Ishikawa (cell line): Measurements from ENCODE around the gene CLIP4.

Source experiments
- CEBPB ChIP-seq: IDR thresholded peaks from 2 replicates; pipeline ENCODE4 v1.6.1; 2012
- CREB1 ChIP-seq: IDR thresholded peaks from 2 replicates; pipeline ENCODE4 v1.6.1; 2012; ENCODE audit warnings: low read depth
- EGR1 ChIP-seq: IDR thresholded peaks from 2 replicates; pipeline ENCODE4 v1.6.1; 2012
- EP300 ChIP-seq: IDR thresholded peaks from 2 replicates; pipeline ENCODE4 v1.6.1; 2012; ENCODE audit warnings: borderline replicate concordance
- FOXM1 ChIP-seq: IDR thresholded peaks from 2 replicates; pipeline ENCODE4 v1.6.1; 2012; ENCODE audit warnings: low read depth, borderline replicate concordance
- NFIC ChIP-seq: IDR thresholded peaks from 2 replicates; pipeline ENCODE4 v1.6.1; 2012
- RAD21 ChIP-seq: IDR thresholded peaks from 2 replicates; pipeline ENCODE4 v1.6.1; 2012; ENCODE audit warnings: low read depth
- TAF1 ChIP-seq: IDR thresholded peaks from 2 replicates; pipeline ENCODE4 v1.6.1; 2012; ENCODE audit warnings: low read depth, mild to moderate bottlenecking
- TCF12 ChIP-seq: IDR thresholded peaks from 2 replicates; pipeline ENCODE4 v1.6.1; 2012; ENCODE audit warnings: low read depth
- TEAD4 ChIP-seq: IDR thresholded peaks from 2 replicates; pipeline ENCODE4 v1.6.1; 2012
- USF1 ChIP-seq: IDR thresholded peaks from 2 replicates; pipeline ENCODE4 v1.6.1; 2012
- YY1 ChIP-seq: IDR thresholded peaks from 2 replicates; pipeline ENCODE4 v1.6.1; 2012; ENCODE audit warnings: low read depth
- ZBTB7A ChIP-seq: IDR thresholded peaks from 2 replicates; pipeline ENCODE4 v1.6.1; 2012; ENCODE audit warnings: low read depth
- TF ChIP-seq, protein P1 (sequence below): IDR thresholded peaks from 2 replicates; pipeline ENCODE4 v1.6.1; 2012
- TF ChIP-seq, protein P2 (sequence below): IDR thresholded peaks from 2 replicates; pipeline ENCODE4 v1.6.1; 2012; ENCODE audit warnings: low read depth, mild to moderate bottlenecking

CLIP4 gene

DNA sequence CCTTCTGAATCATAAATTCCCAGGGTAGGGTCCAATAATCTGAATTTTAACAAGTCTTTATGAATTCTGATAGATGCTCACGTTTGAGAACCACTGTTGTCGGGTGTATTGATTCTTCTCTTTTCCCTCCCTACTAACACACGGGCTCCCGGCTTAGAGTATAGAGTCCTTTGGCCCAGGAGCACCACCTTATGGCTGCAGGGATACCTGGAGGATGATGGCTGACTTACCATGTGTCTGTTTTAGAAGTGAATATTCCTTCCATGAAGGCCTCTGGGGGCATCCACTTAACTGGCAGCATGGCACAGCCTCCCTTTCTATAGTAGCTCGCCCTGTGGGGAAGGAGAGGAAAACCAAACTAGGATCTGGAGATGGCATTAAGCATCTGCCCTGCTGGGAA, 91.7 kb downstream of the CLIP4 start:
- TF ChIP-seq TAF1 (no peak), EGR1 (no peak), YY1 (no peak), ZBTB7A (no peak), EP300 (no peak), TEAD4 (no peak), CREB1 (no peak), RAD21 (no peak), FOXM1 (no peak), NFIC (no peak), CEBPB (no peak), USF1 (no peak), TCF12 (no peak)
- TF ChIP-seq, protein P1, sequence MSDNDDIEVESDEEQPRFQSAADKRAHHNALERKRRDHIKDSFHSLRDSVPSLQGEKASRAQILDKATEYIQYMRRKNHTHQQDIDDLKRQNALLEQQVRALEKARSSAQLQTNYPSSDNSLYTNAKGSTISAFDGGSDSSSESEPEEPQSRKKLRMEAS = no peak
- TF ChIP-seq, protein P2, sequence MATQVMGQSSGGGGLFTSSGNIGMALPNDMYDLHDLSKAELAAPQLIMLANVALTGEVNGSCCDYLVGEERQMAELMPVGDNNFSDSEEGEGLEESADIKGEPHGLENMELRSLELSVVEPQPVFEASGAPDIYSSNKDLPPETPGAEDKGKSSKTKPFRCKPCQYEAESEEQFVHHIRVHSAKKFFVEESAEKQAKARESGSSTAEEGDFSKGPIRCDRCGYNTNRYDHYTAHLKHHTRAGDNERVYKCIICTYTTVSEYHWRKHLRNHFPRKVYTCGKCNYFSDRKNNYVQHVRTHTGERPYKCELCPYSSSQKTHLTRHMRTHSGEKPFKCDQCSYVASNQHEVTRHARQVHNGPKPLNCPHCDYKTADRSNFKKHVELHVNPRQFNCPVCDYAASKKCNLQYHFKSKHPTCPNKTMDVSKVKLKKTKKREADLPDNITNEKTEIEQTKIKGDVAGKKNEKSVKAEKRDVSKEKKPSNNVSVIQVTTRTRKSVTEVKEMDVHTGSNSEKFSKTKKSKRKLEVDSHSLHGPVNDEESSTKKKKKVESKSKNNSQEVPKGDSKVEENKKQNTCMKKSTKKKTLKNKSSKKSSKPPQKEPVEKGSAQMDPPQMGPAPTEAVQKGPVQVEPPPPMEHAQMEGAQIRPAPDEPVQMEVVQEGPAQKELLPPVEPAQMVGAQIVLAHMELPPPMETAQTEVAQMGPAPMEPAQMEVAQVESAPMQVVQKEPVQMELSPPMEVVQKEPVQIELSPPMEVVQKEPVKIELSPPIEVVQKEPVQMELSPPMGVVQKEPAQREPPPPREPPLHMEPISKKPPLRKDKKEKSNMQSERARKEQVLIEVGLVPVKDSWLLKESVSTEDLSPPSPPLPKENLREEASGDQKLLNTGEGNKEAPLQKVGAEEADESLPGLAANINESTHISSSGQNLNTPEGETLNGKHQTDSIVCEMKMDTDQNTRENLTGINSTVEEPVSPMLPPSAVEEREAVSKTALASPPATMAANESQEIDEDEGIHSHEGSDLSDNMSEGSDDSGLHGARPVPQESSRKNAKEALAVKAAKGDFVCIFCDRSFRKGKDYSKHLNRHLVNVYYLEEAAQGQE = no peak

DNA sequence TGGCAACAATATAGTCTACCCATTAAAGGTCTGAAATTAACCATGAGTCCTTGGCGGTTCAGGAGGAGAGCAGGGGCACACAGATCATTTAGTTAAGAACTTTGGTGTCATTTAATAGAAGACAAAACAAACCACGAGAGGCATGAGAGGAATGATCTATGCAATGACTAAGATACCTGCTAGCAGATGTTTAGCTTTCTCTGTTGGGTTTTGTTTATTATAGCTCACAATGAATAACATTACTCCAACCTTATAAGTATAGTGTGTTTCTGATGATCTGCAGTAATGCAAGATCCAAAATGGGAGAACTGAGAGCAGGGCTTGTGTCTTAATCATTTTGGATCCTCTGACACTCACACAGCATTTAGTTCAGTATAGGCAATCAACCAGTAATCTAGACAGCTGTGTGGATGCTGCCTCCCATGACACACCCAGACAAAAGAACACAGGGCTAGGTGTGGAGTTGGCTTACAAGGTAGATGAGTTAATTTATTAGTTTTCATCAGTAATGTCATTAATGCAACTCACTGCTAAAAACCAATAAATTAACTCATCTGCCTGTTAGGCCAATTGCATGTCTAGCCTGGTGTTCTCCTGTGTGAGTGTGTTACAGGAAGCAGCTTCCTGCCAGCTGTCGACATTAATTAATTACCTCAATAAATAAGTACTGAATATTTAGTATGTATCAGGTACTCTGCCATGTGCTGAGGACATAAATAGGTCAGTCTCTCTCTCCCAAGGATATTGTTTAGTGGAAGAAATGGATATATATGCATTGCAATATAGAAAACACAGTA, 92.3 kb downstream of the CLIP4 start:
- TF ChIP-seq USF1 = no peak
- TF ChIP-seq FOXM1 = no peak
- no peak for TF ChIP-seq CREB1
- no peak for TF ChIP-seq EP300
- TF ChIP-seq ZBTB7A = no peak

DNA sequence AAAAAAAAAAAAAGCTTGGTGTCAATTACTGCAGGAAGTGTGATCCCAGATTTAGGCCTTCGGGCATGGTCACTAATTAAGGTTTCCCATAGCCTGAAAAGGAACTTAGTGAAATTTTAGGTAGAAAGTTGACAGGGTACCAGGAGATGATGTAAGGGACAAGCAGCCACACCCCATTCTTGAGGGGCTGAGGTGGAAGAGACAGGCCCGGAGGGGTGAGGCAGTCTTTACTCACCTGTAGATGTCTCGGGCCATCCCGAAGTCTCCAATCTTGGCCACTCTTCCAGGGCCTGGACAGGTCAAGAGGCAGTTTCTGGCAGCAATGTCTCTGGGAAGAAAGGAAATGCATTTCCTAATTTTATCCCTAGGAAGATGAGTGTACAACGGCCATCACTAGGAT, 94.3 kb downstream of the CLIP4 start:
- no peak for TF ChIP-seq TEAD4
- no peak for TF ChIP-seq ZBTB7A
- TF ChIP-seq EGR1 = no peak

- TF ChIP-seq EGR1 = no peak
- TF ChIP-seq YY1 = no peak
- TF ChIP-seq, protein P1 = no peak
- TF ChIP-seq USF1 = no peak
- TF ChIP-seq, protein P2 = no peak
- no peak for TF ChIP-seq RAD21
- TF ChIP-seq TEAD4 = no peak
- TF ChIP-seq NFIC = no peak
- no peak for TF ChIP-seq CEBPB
- TF ChIP-seq CREB1 = no peak
- no peak for TF ChIP-seq ZBTB7A
- TF ChIP-seq FOXM1 = no peak
- no peak for TF ChIP-seq TCF12
- TF ChIP-seq TAF1 = no peak
- no peak for TF ChIP-seq EP300
Measured at GRCh38 chr2:29212009-29212408, 96.8 kb downstream of the CLIP4 start.

GRCh38 chr2:29213888-29214291, 98.7 kb downstream of the CLIP4 start:
- TF ChIP-seq EP300 = no peak
- TF ChIP-seq USF1 = no peak
- no peak for TF ChIP-seq EGR1
- TF ChIP-seq RAD21 = no peak
